ENCODE data around the gene PRR16. TPM values are rescaled to one million over a fixed set of nuclear protein-coding genes. Genes with fewer than 3 reads are reported as not detected.
A peak's percentile ranks its signal among the peaks of the same experiment; 100 is the strongest.

Gene PRR16
- total and polyA plus RNA-seq, 2 donors = 0.05 to 0.66 TPM

GRCh38 chr5:120628156-120628555, 164.1 kb downstream of the PRR16 start:
- H3K4me1 ChIP-seq (ENCODE audit: control insufficient read depth in 2 of 2, insufficient read depth in 2 of 2, low read length in 2 of 2) = no peaks in the 10 kb centered on the region
- H3K36me3 ChIP-seq (ENCODE audit: control insufficient read depth in 2 of 2, insufficient read depth in 2 of 2, low read length in 1 of 2) = no peaks in the 10 kb centered on the region
- DNase-seq (ENCODE audit: low read depth in 6 of 9, low spot score in 9 of 9) = no peak
- no peak overlapping the region for H3K4me3 ChIP-seq (ENCODE audit: low read length in 2 of 2)
- H3K27ac ChIP-seq (ENCODE audit: low read depth in 1 of 2, low read length in 1 of 2) = no peak overlapping the region
- H3K9me3 ChIP-seq (ENCODE audit: control insufficient read depth in 2 of 2, insufficient read depth in 1 of 2, low read length in 1 of 2) = peaks cover 0 to 3% of the 10 kb centered on the region in 2 donors
- no peaks in the 10 kb centered on the region for H3K27me3 ChIP-seq (ENCODE audit: control insufficient read depth in 2 of 2, insufficient read depth in 1 of 2, low read length in 1 of 2)
- 79% methylated on average over 3 of the region's 3 CpGs for WGBS

DNA sequence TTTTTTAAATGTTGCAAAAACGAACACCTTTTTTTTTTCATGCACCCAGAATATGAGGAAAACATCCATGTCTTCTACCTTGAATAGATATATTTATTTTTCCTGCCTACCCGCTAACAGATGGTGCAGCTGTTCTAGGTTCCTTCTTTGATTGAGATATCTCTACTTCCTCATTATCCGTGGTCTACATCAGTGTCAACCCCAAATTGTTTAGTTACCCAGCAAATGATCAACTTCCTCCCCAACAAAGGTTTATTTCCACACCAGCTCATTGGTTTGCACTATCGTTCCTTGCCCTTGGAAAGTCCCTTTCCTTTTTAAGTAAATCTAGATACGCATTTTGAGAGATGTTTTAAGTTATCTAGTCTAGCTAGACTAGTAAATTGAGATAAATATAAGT, 166.4 kb downstream of the PRR16 start:
- Histone ChIP-seq H3K4me3 (ENCODE audit: low read length in 2 of 2) (no peak overlapping the region), H3K9me3 (ENCODE audit: control insufficient read depth in 2 of 2, insufficient read depth in 1 of 2, low read length in 1 of 2) (peaks cover 0 to 3% of the 10 kb centered on the region in 2 donors), H3K27ac (ENCODE audit: low read depth in 1 of 2, low read length in 1 of 2) (no peak overlapping the region), H3K27me3 (ENCODE audit: control insufficient read depth in 2 of 2, insufficient read depth in 1 of 2, low read length in 1 of 2) (no peaks in the 10 kb centered on the region), H3K36me3 (ENCODE audit: control insufficient read depth in 2 of 2, insufficient read depth in 2 of 2, low read length in 1 of 2) (no peaks in the 10 kb centered on the region), H3K4me1 (ENCODE audit: control insufficient read depth in 2 of 2, insufficient read depth in 2 of 2, low read length in 2 of 2) (no peaks in the 10 kb centered on the region)
- 58% methylated on average over 5 of the region's 5 CpGs for WGBS
- no peak for DNase-seq (ENCODE audit: low read depth in 6 of 9, low spot score in 9 of 9)

DNA sequence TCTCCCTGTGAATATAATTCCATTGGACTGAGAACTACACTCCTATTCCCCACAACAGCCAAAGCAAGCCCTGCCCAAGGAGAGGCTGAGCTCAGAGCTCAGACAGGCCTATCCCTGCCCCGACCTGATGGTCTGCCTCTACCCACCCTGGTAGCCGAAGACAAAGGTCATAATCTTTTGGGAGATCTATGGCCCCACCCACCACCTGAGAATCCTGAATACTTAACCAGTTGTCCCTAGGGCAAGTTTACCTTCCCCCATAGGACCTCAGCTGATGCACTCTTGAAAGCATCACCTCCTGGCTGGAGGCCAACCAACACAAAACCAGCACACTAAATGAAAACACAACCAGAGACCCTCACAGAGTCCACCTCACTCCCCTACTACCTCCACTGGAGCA, 167.5 kb downstream of the PRR16 start:
- Histone ChIP-seq H3K4me1 (ENCODE audit: control insufficient read depth in 2 of 2, insufficient read depth in 2 of 2, low read length in 2 of 2) (no peaks in the 10 kb centered on the region), H3K4me3 (ENCODE audit: low read length in 2 of 2) (no peak overlapping the region), H3K27ac (ENCODE audit: low read depth in 1 of 2, low read length in 1 of 2) (no peak overlapping the region), H3K36me3 (ENCODE audit: control insufficient read depth in 2 of 2, insufficient read depth in 2 of 2, low read length in 1 of 2) (no peaks in the 10 kb centered on the region), H3K9me3 (ENCODE audit: control insufficient read depth in 2 of 2, insufficient read depth in 1 of 2, low read length in 1 of 2) (peaks cover 0 to 3% of the 10 kb centered on the region in 2 donors), H3K27me3 (ENCODE audit: control insufficient read depth in 2 of 2, insufficient read depth in 1 of 2, low read length in 1 of 2) (no peaks in the 10 kb centered on the region)
- WGBS = 91% methylated on average over 2 of the region's 2 CpGs
- DNase-seq (ENCODE audit: low read depth in 6 of 9, low spot score in 9 of 9) = no peak

DNA sequence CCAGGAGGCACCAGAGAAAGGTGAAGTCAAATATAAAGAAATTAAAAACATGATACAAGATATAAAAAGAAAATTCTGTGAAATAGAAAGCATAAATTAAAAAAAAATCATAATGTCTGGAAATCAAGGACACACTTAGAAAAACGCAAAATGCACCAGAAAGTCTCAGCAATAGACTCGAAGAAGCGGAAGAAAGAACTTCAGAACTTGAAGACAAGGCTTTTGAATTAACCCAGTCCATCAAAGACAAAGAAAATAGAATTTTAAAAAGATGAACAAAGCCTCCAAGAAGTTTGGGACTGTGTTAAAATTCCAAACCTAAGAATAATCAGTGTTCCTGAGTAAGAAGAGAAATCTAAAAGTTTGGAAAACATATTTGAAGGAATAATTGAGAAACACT, 168.3 kb downstream of the PRR16 start:
- H3K4me3 ChIP-seq (ENCODE audit: low read length in 2 of 2) = no peak overlapping the region
- DNase-seq (ENCODE audit: low read depth in 6 of 9, low spot score in 9 of 9) = no peak
- no peak overlapping the region for H3K27ac ChIP-seq (ENCODE audit: low read depth in 1 of 2, low read length in 1 of 2)
- no peaks in the 10 kb centered on the region for H3K27me3 ChIP-seq (ENCODE audit: control insufficient read depth in 2 of 2, insufficient read depth in 1 of 2, low read length in 1 of 2)
- peaks cover 0 to 3% of the 10 kb centered on the region in 2 donors for H3K9me3 ChIP-seq (ENCODE audit: control insufficient read depth in 2 of 2, insufficient read depth in 1 of 2, low read length in 1 of 2)
- WGBS = 94% methylated on average over 3 of the region's 3 CpGs
- H3K36me3 ChIP-seq (ENCODE audit: control insufficient read depth in 2 of 2, insufficient read depth in 2 of 2, low read length in 1 of 2) = no peaks in the 10 kb centered on the region
- no peaks in the 10 kb centered on the region for H3K4me1 ChIP-seq (ENCODE audit: control insufficient read depth in 2 of 2, insufficient read depth in 2 of 2, low read length in 2 of 2)

DNA sequence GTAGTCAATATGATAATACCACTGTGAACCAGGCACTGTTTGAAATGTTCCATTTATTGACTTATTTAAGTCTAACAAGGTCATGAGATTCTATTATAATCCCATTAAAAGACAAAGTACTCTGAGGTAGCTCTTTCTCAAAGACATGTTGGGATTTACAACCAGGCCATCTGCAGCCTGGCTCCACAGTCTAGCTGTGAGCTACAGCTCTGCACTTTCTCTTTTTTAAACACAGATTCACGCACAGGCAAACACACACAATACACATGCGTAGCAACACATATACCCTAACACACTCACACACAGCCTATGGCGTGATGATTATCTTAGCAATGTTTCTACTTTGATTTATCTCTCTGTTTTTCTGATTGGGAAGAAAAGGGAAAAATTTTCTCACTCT, 174.3 kb downstream of the PRR16 start:
- Histone ChIP-seq H3K4me3 (ENCODE audit: low read length in 2 of 2) (no peak overlapping the region), H3K36me3 (ENCODE audit: control insufficient read depth in 2 of 2, insufficient read depth in 2 of 2, low read length in 1 of 2) (no peaks in the 10 kb centered on the region), H3K27ac (ENCODE audit: low read depth in 1 of 2, low read length in 1 of 2) (no peak overlapping the region), H3K27me3 (ENCODE audit: control insufficient read depth in 2 of 2, insufficient read depth in 1 of 2, low read length in 1 of 2) (no peaks in the 10 kb centered on the region), H3K9me3 (ENCODE audit: control insufficient read depth in 2 of 2, insufficient read depth in 1 of 2, low read length in 1 of 2) (no peaks in the 10 kb centered on the region), H3K4me1 (ENCODE audit: control insufficient read depth in 2 of 2, insufficient read depth in 2 of 2, low read length in 2 of 2) (no peaks in the 10 kb centered on the region)
- WGBS = 64% methylated on average over 3 of the region's 3 CpGs
- DNase-seq (ENCODE audit: low read depth in 6 of 9, low spot score in 9 of 9) = no peak

DNA sequence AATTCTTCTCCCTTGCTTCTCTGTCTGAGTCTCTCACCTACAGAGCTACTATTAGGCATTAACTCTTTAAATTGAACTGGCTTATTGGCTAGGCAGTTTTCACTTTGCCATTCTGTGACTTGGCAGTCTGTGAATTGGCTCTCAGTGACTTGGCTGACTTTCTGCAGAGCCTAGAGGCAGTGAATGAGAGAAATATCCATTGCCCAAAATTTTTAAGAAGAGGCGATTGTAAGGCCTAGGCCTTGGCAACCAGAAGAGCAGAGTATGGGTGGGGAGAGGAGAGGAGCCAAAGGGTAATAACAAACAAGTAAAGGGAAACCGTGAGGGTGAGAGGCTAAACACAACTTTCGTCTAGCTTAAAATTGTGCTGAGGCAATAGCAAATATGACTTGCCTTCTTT, 176.7 kb downstream of the PRR16 start:
- no peaks in the 10 kb centered on the region for H3K36me3 ChIP-seq (ENCODE audit: control insufficient read depth in 2 of 2, insufficient read depth in 2 of 2, low read length in 1 of 2)
- no peak overlapping the region for H3K27ac ChIP-seq (ENCODE audit: low read depth in 1 of 2, low read length in 1 of 2)
- 96% methylated on average over 3 of the region's 3 CpGs for WGBS
- no peak for DNase-seq (ENCODE audit: low read depth in 6 of 9, low spot score in 9 of 9)
- no peaks in the 10 kb centered on the region for H3K9me3 ChIP-seq (ENCODE audit: control insufficient read depth in 2 of 2, insufficient read depth in 1 of 2, low read length in 1 of 2)
- H3K4me1 ChIP-seq (ENCODE audit: control insufficient read depth in 2 of 2, insufficient read depth in 2 of 2, low read length in 2 of 2) = no peaks in the 10 kb centered on the region
- no peaks in the 10 kb centered on the region for H3K27me3 ChIP-seq (ENCODE audit: control insufficient read depth in 2 of 2, insufficient read depth in 1 of 2, low read length in 1 of 2)
- H3K4me3 ChIP-seq (ENCODE audit: low read length in 2 of 2) = no peak overlapping the region

GRCh38 chr5:120644516-120644915, 180.4 kb downstream of the PRR16 start:
- Histone ChIP-seq H3K9me3 (ENCODE audit: control insufficient read depth in 2 of 2, insufficient read depth in 1 of 2, low read length in 1 of 2) (no peaks in the 10 kb centered on the region), H3K27me3 (ENCODE audit: control insufficient read depth in 2 of 2, insufficient read depth in 1 of 2, low read length in 1 of 2) (no peaks in the 10 kb centered on the region), H3K36me3 (ENCODE audit: control insufficient read depth in 2 of 2, insufficient read depth in 2 of 2, low read length in 1 of 2) (no peaks in the 10 kb centered on the region), H3K27ac (ENCODE audit: low read depth in 1 of 2, low read length in 1 of 2) (no peak overlapping the region), H3K4me1 (ENCODE audit: control insufficient read depth in 2 of 2, insufficient read depth in 2 of 2, low read length in 2 of 2) (no peaks in the 10 kb centered on the region), H3K4me3 (ENCODE audit: low read length in 2 of 2) (no peak overlapping the region)
- DNase-seq (ENCODE audit: low read depth in 6 of 9, low spot score in 9 of 9) = no peak

GRCh38 chr5:120655828-120656435, 191.8 kb downstream of the PRR16 start:
- peak in 2 of 9 donors; percentile 5 to 8 for DNase-seq (ENCODE audit: low read depth in 6 of 9, low spot score in 9 of 9)
- WGBS = 59% methylated on average over 5 of the region's 5 CpGs
- Histone ChIP-seq H3K27me3 (ENCODE audit: control insufficient read depth in 2 of 2, insufficient read depth in 1 of 2, low read length in 1 of 2) (no peaks in the 10 kb centered on the region), H3K9me3 (ENCODE audit: control insufficient read depth in 2 of 2, insufficient read depth in 1 of 2, low read length in 1 of 2) (no peaks in the 10 kb centered on the region), H3K27ac (ENCODE audit: low read depth in 1 of 2, low read length in 1 of 2) (no peak overlapping the region), H3K4me3 (ENCODE audit: low read length in 2 of 2) (no peak overlapping the region), H3K36me3 (ENCODE audit: control insufficient read depth in 2 of 2, insufficient read depth in 2 of 2, low read length in 1 of 2) (no peaks in the 10 kb centered on the region), H3K4me1 (ENCODE audit: control insufficient read depth in 2 of 2, insufficient read depth in 2 of 2, low read length in 2 of 2) (no peaks in the 10 kb centered on the region)

- Histone ChIP-seq H3K4me3 (ENCODE audit: low read length in 2 of 2) (no peak overlapping the region), H3K27me3 (ENCODE audit: control insufficient read depth in 2 of 2, insufficient read depth in 1 of 2, low read length in 1 of 2) (no peaks in the 10 kb centered on the region), H3K36me3 (ENCODE audit: control insufficient read depth in 2 of 2, insufficient read depth in 2 of 2, low read length in 1 of 2) (no peaks in the 10 kb centered on the region), H3K4me1 (ENCODE audit: control insufficient read depth in 2 of 2, insufficient read depth in 2 of 2, low read length in 2 of 2) (no peaks in the 10 kb centered on the region), H3K9me3 (ENCODE audit: control insufficient read depth in 2 of 2, insufficient read depth in 1 of 2, low read length in 1 of 2) (no peaks in the 10 kb centered on the region), H3K27ac (ENCODE audit: low read depth in 1 of 2, low read length in 1 of 2) (no peak overlapping the region)
- WGBS = 64% methylated on average over 1 of the region's 1 CpG
- no peak for DNase-seq (ENCODE audit: low read depth in 6 of 9, low spot score in 9 of 9)
Observed at GRCh38 chr5:120657104-120657503, 193.0 kb downstream of the PRR16 start.

GRCh38 chr5:120677481-120677880, 213.4 kb downstream of the PRR16 start:
- H3K4me3 ChIP-seq (ENCODE audit: low read length in 2 of 2) = no peak overlapping the region
- no peaks in the 10 kb centered on the region for H3K4me1 ChIP-seq (ENCODE audit: control insufficient read depth in 2 of 2, insufficient read depth in 2 of 2, low read length in 2 of 2)
- no peak for DNase-seq (ENCODE audit: low read depth in 6 of 9, low spot score in 9 of 9)
- H3K9me3 ChIP-seq (ENCODE audit: control insufficient read depth in 2 of 2, insufficient read depth in 1 of 2, low read length in 1 of 2) = no peaks in the 10 kb centered on the region
- H3K27ac ChIP-seq (ENCODE audit: low read depth in 1 of 2, low read length in 1 of 2) = no peak overlapping the region
- H3K27me3 ChIP-seq (ENCODE audit: control insufficient read depth in 2 of 2, insufficient read depth in 1 of 2, low read length in 1 of 2) = no peaks in the 10 kb centered on the region
- H3K36me3 ChIP-seq (ENCODE audit: control insufficient read depth in 2 of 2, insufficient read depth in 2 of 2, low read length in 1 of 2) = no peaks in the 10 kb centered on the region
